HG03103 (cell line): ENCODE results near the gene SLC22A17.
"Not testable (repeated sequence)": the region's sequence is repeated elsewhere in the genome, so short reads cannot be mapped to it uniquely, and the experiment has no call there.

Experiments
- ATAC-seq: cut with Tn5 transposase; IDR thresholded peaks from one replicate; pipeline ENCODE4 v1.9.1; 2021; ENCODE audit warnings: low read depth; ENCODE audit not compliant: unreplicated experiment

The SLC22A17 gene

GRCh38 chr14:23352506-23353432 is at the start of gene SLC22A17:
SLC22A17 (minus strand) TSS chr14:23352887.
- no peak for ATAC-seq

DNA sequence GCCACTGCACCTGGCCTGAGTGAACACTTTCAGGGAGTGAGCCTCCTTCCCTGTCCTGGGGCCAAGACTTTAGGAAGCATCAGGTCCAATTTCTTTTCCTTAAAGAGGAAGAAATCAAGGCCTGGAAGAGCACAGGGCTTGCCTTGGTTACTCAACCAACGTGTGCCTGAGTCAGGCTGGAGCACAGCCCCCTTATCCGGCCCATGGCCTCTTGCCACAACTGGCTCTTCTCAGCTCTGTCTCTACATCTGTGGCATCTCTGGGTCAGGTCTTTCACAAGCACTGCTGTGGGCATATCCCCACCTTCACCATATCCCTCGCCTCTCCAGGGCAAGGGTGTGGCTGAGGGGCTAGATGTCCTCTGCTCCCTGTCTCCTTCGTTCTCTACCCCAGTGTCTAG is 48.6 kb upstream of the SLC22A17 start:
- no peak for ATAC-seq

DNA sequence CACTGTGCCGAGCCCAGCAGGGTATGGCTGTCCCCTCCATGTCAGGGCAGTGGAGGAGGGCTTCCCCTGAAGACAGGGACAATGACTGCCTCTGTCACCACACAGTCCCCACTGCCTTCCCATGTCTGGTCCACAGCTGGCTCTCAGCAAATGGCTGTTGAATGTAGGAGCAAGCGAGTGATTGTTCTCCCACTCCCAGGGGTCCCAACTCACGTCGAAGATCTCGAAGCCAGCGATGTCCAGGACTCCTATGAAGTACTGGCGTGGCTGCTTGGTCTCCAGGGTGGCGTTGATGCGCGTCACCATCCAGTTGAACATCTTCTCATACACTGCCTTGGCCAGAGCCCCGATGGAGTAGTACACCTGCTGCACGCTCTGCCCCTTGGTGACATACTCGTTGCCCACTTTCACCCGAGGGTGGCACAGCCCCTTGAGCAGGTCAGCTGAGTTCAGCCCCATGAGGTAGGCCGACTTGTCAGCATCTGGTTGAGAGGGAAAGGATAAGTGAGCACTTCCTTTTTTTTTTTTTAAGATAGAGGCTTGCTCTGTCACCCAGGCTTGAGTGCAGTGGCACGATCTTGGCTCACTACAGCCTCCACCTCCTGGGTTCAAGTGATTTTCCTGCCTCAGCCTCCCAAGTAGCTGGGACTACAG is 47.9 kb upstream of the SLC22A17 start:
- ATAC-seq, result not testable (repeated sequence)

GRCh38 chr14:23399591-23399990 is 46.9 kb upstream of the SLC22A17 start:
- ATAC-seq, result no peak

DNA sequence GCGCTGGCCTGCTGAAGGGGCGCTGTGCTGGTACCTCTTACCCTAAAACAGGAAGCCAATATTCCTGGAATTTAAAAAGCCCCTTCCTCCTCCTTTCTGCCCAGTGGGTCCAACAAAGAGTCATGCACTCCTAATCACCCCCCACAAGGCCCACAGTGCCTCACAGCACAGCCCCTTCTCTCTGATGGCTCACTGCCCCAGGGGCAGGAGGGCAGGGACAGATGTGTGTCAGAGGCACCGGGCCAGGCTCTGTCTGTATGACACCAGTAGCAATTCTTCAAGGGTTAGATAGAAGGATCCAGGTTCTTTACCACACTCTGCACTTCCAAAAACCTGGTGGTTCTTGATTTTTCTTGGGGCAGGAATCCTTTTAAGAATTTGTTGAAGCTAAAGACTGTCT is 46.4 kb upstream of the SLC22A17 start:
- no peak for ATAC-seq

- no peak for ATAC-seq
Measured at GRCh38 chr14:23398348-23398747, 45.7 kb upstream of the SLC22A17 start.

- ATAC-seq, result no peak
Measured at GRCh38 chr14:23396781-23397407, 44.2 kb upstream of the SLC22A17 start.

- ATAC-seq, result no peak
Measured at GRCh38 chr14:23396126-23396525, 43.4 kb upstream of the SLC22A17 start.

GRCh38 chr14:23392613-23393012 is 39.9 kb upstream of the SLC22A17 start:
- ATAC-seq, result no peak

GRCh38 chr14:23389871-23390270 is 37.2 kb upstream of the SLC22A17 start:
- ATAC-seq, result not testable (repeated sequence)

DNA sequence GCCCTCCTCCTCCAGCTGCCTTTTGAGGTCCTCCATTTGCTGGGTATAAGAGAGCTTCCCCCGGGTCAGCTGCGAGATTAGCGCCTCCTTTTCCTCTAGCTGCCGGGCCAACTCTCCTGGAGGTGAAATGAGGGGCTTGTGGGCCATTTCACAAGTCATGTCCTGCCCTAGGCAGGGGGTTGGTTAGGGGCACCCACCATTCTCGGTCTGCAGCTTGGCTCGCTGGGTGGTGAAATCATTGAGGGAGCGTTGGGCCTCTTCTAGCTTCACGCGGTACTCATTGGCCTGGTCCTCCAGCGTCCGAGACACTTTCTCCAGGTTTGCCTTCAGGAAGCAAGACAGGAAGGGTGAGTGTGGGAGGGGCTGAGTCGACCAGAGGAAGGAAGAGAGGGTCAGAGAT is 36.7 kb upstream of the SLC22A17 start:
- no peak for ATAC-seq

DNA sequence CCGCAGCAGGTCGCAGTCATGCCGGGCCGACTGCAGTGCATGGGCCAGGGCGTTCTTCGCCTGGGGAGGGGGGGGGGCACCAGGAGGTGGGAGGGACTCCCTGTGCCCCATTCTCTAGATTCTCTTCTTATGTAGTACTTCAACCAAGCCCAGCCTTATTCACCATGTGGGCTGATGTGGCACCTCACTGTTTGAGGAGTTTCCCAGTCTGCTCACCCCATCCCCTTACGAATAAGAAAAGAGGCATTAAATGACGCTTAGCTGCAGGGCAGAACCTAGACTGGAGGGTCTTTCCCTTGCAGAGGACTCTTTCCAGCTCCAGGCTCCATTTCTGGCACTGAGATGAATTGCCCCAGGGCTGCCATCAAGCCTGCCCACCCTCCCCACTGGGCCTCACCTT is 36.3 kb upstream of the SLC22A17 start:
- no peak for ATAC-seq

- no peak for ATAC-seq
Measured at GRCh38 chr14:23387916-23388882, 35.5 kb upstream of the SLC22A17 start.

GRCh38 chr14:23386999-23387398 is 34.3 kb upstream of the SLC22A17 start:
- no peak for ATAC-seq

DNA sequence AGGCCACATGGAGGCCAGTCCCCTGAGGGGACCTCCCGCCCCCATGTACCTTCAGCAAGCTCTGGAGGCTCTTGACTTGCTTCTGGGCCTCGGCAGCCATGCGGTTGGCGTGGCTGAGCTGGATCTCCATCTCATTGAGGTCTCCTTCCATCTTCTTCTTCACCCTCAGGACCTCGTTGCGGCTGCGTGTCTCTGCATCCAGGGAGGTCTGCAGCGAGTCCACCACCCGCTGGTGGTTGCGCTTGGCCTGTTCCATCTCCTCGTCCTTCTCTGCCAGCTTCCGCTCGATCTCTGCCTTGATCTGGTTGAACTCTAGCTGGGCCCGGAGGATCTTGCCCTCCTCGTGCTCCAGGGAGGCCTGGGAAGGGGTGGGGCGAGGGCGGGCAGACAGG is 33.6 kb upstream of the SLC22A17 start:
- not testable (repeated sequence) for ATAC-seq

- ATAC-seq, result no peak
Measured at GRCh38 chr14:23385642-23386265, 33.1 kb upstream of the SLC22A17 start.

GRCh38 chr14:23385244-23385641 is 32.6 kb upstream of the SLC22A17 start:
- ATAC-seq, result no peak

- no peak for ATAC-seq
Measured at GRCh38 chr14:23384364-23385080, 31.8 kb upstream of the SLC22A17 start.

GRCh38 chr14:23382731-23383440 is 30.2 kb upstream of the SLC22A17 start:
- ATAC-seq, result no peak
